HUES6 (cell line): ENCODE results near the gene CERKL.

Source experiments
- H3K27ac ChIP-seq: 2 replicates; pipeline ENCODE4 v1.7.0; 2013; ENCODE audit warnings: low read depth, mild to moderate bottlenecking, low read length, inconsistent platforms
- H3K27me3 ChIP-seq: 2 replicates; pipeline ENCODE4 v1.6.1; 2013; ENCODE audit warnings: low read length; ENCODE audit not compliant: control insufficient read depth, insufficient read depth
- H3K36me3 ChIP-seq: 2 replicates; pipeline ENCODE4 v1.6.1; 2013; ENCODE audit warnings: low read length; ENCODE audit not compliant: control insufficient read depth, insufficient read depth
- H3K4me1 ChIP-seq: 2 replicates; pipeline ENCODE4 v1.6.1; 2013; ENCODE audit warnings: low read length; ENCODE audit not compliant: control insufficient read depth, insufficient read depth
- H3K4me3 ChIP-seq: 2 replicates; pipeline ENCODE4 v1.5.1; 2013; ENCODE audit warnings: low read depth, low read length
- H3K9ac ChIP-seq: one replicate; pipeline ENCODE4 v1.6.1; 2013; ENCODE audit warnings: mild to moderate bottlenecking, low read length
- H3K9me3 ChIP-seq: 2 replicates; pipeline ENCODE4 v1.6.1; 2013; ENCODE audit warnings: low read depth, low read length; ENCODE audit not compliant: control insufficient read depth, insufficient read depth

The CERKL gene

DNA sequence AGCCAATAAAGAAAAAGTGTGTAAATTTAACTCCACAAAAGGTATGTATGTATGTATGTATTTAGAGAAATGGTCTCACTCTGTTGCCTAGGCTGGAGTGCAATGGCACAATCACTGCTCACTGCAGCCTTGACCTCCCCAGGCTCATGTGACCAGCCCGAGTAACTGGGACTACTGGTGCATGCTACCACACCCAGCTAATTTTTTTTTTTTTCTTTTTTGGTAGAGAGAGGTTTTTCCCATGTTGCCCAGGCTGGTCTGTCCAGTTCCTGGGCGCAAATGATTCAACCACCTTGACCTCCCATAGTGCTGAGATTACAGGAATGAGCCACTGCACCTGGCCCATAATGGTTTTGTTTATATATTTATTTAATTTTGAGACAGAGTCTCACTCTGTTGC is 67.1 kb downstream of the CERKL start:
- Histone ChIP-seq H3K36me3 (no peaks in the 10 kb centered on the region), H3K4me3 (no peak overlapping the region), H3K9me3 (no peaks in the 10 kb centered on the region), H3K4me1 (peaks cover 7% of the 10 kb centered on the region; the same call in 1 of the 2 replicates), H3K27ac (no peak overlapping the region), H3K27me3 (peaks cover 9% of the 10 kb centered on the region; the same call in 1 of the 2 replicates), H3K9ac (no peak overlapping the region)

DNA sequence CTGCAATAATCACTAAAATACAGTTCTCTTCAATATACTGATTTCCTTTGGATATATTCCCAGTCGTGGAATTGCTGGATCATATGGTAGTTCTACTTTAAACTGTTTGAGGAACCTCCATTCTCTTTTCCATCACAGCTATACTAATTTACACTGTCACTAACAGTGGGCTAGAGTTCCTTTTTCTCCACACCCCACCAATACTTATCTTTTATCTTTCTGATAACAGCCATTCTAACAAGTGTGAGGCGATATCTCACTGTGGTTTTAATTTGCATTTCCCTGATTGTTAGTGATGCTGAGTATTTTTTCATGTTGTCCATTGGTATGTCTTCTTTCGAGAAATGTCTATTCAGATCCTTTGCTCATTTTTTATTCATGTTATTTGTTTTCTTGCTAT is 68.4 kb downstream of the CERKL start:
- Histone ChIP-seq H3K36me3 (no peaks in the 10 kb centered on the region), H3K4me1 (peaks cover 7% of the 10 kb centered on the region; the same call in 1 of the 2 replicates), H3K9me3 (no peaks in the 10 kb centered on the region), H3K9ac (no peak overlapping the region), H3K27ac (no peak overlapping the region), H3K4me3 (no peak overlapping the region), H3K27me3 (peaks cover 9% of the 10 kb centered on the region; the same call in 1 of the 2 replicates)

DNA sequence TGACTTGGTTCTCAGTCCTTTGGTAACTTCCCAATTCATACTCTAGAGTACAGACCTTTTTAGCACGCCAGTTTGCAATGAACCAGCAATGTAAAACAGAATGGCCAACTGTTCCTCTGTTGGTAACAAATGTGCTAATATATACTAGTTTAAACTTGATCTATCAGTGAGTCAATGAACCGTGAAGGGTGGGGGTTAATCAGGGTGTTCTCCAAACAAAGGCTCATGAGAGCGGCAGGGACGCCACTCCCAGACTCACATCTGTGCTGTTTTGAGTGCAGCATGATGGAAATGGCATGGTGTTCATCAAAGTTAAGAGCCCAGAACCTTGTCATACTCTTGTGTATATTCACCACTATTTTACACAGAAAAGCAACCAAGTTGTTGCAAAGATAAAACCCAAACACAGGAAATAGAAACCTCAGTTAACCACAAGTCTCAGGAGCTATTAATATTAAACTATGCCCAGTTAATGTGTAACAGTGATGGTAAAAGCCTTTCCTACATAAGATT is 70.3 kb downstream of the CERKL start:
- no peaks in the 10 kb centered on the region for H3K9me3 ChIP-seq
- H3K9ac ChIP-seq: no peak overlapping the region
- peaks cover 7% of the 10 kb centered on the region; the same call in 1 of the 2 replicates for H3K4me1 ChIP-seq
- H3K4me3 ChIP-seq: no peak overlapping the region
- no peaks in the 10 kb centered on the region for H3K36me3 ChIP-seq
- peaks cover 6% of the 10 kb centered on the region; the same call in 1 of the 2 replicates for H3K27me3 ChIP-seq
- H3K27ac ChIP-seq: no peak overlapping the region

DNA sequence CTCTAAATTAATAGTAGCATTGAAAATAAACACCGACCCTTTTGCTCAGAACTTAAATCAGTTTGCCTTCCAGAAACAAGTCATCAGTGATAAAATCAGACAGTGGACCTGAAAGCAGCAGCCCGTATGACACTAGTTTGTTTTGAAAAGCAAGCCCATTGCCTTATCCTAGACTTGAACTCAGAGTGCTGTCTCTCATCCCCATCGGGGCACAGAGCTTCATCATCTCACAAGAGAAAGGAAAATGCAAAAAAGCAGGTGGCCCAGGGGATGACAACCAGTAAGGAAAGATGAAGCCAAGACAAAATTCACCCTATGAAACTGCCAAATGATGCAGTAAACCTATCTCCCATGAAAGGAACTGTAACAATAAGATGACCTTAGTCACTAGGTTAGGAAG is 71.2 kb downstream of the CERKL start:
- peaks cover 7% of the 10 kb centered on the region; the same call in 1 of the 2 replicates for H3K27me3 ChIP-seq
- peaks cover 7% of the 10 kb centered on the region; the same call in 1 of the 2 replicates for H3K4me1 ChIP-seq
- no peaks in the 10 kb centered on the region for H3K9me3 ChIP-seq
- no peak overlapping the region for H3K27ac ChIP-seq
- H3K9ac ChIP-seq: no peak overlapping the region
- H3K4me3 ChIP-seq: no peak overlapping the region
- no peaks in the 10 kb centered on the region for H3K36me3 ChIP-seq

DNA sequence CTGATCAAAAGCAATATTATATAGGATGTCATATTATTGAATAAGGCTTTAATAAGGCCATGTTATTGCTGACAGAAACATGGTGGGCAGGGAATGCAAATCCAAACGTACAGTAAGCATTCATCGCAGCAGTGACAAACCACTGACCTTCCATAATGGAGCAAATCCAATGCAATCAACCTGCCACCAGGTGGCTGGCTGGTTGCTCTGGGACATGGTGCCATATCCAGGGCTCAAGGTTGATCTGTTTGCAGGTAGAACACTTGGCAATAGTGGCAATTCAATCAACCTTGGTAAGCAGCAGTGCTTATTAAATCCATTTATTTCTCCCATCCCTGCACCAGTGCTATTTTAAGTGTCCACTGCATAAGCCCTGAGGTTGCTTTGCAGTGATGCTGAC is 75.4 kb downstream of the CERKL start:
- Histone ChIP-seq H3K36me3 (no peaks in the 10 kb centered on the region), H3K4me1 (peaks cover under 1% of the 10 kb centered on the region; the same call in 1 of the 2 replicates), H3K4me3 (no peak overlapping the region), H3K27ac (no peak overlapping the region), H3K27me3 (peaks cover 29% of the 10 kb centered on the region; the same call in 1 of the 2 replicates), H3K9me3 (no peaks in the 10 kb centered on the region), H3K9ac (no peak overlapping the region)

- Histone ChIP-seq H3K4me3 (no peak overlapping the region), H3K4me1 (peaks cover 4% of the 10 kb centered on the region), H3K9ac (no peak overlapping the region), H3K27me3 (peaks cover 35% of the 10 kb centered on the region), H3K9me3 (no peaks in the 10 kb centered on the region), H3K36me3 (no peaks in the 10 kb centered on the region), H3K27ac (no peak overlapping the region)
These were observed 78.1 kb downstream of the CERKL start for GRCh38 chr2:181578829-181579228.

DNA sequence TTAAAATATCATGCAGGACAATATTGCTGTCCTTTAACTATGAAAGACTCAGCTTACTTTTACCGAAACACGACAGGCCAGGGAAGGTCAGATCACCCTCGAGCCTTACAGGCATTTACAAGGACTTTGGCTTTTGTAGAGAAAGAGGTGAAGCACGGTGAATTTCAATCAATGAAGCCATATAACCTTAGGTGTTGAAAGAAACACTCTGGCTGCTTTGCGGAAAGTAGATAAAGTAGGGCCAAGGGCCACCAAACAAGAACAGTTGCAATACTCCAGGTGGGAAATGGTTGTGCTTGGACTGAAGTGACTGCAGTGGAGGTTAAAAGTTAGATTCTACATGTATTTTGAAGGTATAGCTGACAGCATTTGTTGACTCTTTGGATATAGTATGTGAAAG is 80.5 kb downstream of the CERKL start:
- H3K9me3 ChIP-seq: no peaks in the 10 kb centered on the region
- H3K9ac ChIP-seq: no peak overlapping the region
- no peak overlapping the region for H3K27ac ChIP-seq
- no peaks in the 10 kb centered on the region for H3K36me3 ChIP-seq
- H3K4me1 ChIP-seq: peaks cover 4% of the 10 kb centered on the region
- no peak overlapping the region for H3K4me3 ChIP-seq
- peaks cover 35% of the 10 kb centered on the region for H3K27me3 ChIP-seq

DNA sequence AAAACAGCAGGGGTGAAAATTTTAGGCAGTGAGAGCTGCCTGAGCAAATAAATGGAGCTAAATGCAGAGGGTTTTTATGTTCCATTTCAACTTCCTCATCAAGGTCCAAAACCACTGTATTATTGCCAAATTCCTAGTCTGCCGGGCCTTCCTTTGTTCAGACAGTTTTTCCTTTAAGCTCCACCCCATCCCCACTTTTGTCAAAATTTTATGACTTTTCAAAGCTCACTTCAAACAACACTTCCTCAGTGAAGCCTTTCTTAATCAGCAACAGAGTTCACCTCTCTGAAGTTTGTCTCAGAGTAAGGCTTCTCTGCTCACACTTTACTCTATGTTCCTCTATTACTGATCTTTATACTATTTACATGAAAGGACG is 81.3 kb downstream of the CERKL start:
- Histone ChIP-seq H3K4me1 (peaks cover 4% of the 10 kb centered on the region), H3K27me3 (peaks cover 31% of the 10 kb centered on the region), H3K27ac (no peak overlapping the region), H3K9ac (no peak overlapping the region), H3K36me3 (no peaks in the 10 kb centered on the region), H3K9me3 (no peaks in the 10 kb centered on the region), H3K4me3 (no peak overlapping the region)

DNA sequence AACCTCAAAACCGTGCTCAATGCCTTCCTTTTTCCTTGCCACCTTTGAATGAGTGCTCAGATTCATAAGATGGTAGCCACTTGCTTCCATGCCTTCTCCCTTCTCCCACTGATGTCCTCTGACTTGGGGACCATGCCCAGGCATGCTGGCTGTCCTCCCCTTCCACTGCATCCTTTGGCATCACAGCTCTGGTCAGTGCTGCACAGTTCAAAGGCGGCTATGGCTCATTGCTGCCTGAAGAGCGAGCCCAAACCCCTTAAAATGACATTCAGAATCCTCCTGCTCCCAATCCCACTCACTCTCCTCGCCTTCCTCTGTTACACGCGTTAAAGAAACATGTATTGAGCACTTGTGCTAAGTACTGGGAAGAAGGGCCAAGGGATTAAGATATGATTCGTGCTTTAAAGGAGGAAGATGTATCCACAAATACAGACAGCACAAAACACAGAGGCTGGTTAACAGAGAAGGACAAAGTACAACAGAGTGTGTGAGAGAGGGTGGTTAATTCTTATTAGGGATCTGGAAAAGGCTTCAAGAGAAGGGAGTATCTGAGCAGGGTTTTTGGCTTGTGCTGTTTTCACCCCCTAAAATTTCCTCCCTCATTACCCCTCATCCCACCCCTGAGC is 81.8 kb downstream of the CERKL start:
- H3K27ac ChIP-seq: no peak overlapping the region
- no peaks in the 10 kb centered on the region for H3K9me3 ChIP-seq
- no peaks in the 10 kb centered on the region for H3K36me3 ChIP-seq
- no peak overlapping the region for H3K4me3 ChIP-seq
- H3K9ac ChIP-seq: no peak overlapping the region
- peaks cover 31% of the 10 kb centered on the region for H3K27me3 ChIP-seq
- peaks cover 4% of the 10 kb centered on the region for H3K4me1 ChIP-seq

- Histone ChIP-seq H3K9me3 (no peaks in the 10 kb centered on the region), H3K36me3 (no peaks in the 10 kb centered on the region), H3K4me3 (no peak overlapping the region), H3K27ac (no peak overlapping the region), H3K9ac (no peak overlapping the region), H3K4me1 (peaks cover 4% of the 10 kb centered on the region), H3K27me3 (peaks cover 26% of the 10 kb centered on the region)
These were observed 82.6 kb downstream of the CERKL start for GRCh38 chr2:181574321-181574720.

DNA sequence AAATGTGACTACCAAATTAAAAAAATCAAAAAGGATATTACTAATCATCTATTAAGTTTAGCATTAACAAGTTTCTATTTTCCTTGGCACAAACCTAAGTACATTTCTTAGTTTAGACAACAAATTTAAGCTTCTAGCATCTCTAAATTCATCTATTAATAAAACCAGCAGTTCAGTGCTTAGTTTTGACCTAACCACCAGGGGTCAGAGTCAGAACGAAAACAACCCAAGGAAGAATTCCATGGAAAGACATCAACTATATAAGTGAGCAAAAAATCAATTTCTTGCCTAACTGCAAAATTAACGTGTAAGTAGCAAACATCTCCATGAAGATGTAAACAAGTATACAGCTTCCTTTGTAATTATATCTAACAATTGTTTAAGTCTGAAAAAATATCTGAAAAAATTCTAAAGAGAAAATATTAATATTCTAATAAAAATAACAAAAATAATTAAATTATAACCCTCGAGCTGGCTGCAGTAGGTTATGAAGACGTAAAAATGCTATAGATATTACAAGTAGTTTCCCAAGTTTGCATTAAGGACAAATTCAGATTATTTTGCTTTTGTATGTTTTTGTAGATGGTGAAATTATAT is 83.7 kb downstream of the CERKL start:
- Histone ChIP-seq H3K27me3 (peaks cover 25% of the 10 kb centered on the region), H3K9ac (no peak overlapping the region), H3K36me3 (no peaks in the 10 kb centered on the region), H3K4me1 (peaks cover 4% of the 10 kb centered on the region), H3K9me3 (no peaks in the 10 kb centered on the region), H3K27ac (no peak overlapping the region), H3K4me3 (no peak overlapping the region)
